Heart left ventricle (tissue), 13 donors: Measurements from ENCODE around the gene LRMDA.

ENCODE experiments used
- CTCF ChIP-seq, 12 donors: fragments of 200-600 bp; sonication (generic) in 4 of 12; IDR thresholded peaks; one replicate each; pipeline versions ENCODE4 v1.5.0 to v1.8.0; 2018 to 2022; ENCODE audit warnings: antibody characterized with exemption in 12 of 12, mild to moderate bottlenecking in 5 of 12
- POLR2A ChIP-seq, 2 donors: fragments of 450-650 bp; IDR thresholded peaks; one replicate each; pipeline ENCODE4 v1.6.1; 2017; ENCODE audit warnings: antibody characterized with exemption in 2 of 2, mild to moderate bottlenecking in 2 of 2, moderate library complexity in 2 of 2
- donor health status: ischemic (EF 13 %, LVEDD 7.1; RV severe dilation, severe dysfunction).
- donor health status: DM: no; HTN: yes; CAD: no.
- donor health status: DM: no; HTN: no; CAD: no.
- donor health status: ischemic (EF 25% LVEDD 6.9; RV normal size, moderate dysfunction).
- donor health status: ischemic (EF 25% LVEDD 5.7; RV mildly dilated, moderate dysfunction).
- donor health status: ischemic (EF 35%, LVEDD 5.7; RV mildly dilated, moderate dysfunction).
- donor health status: nonischemic (EF 11% LVEDD 7.7; RV severe dilation, severe dysfunction).
- donor health status: DM: yes; HTN: yes; CAD: no.
- donor health status: PGD.
- donor health status: ischemic (EF 29% LVEDD 5.4; RV normal size, mild dysfunction).
- donor health status: nonischemic (EF 23%, LVEDD 6.1; RV moderate dilation, normal function).

- TF ChIP-seq POLR2A (IDR thresholded peaks at IDR 0.05) (no peak), CTCF (IDR thresholded peaks at IDR 0.05) (no peak)
Measured at GRCh38 chr10:76242956-76243355, 811.5 kb downstream of the LRMDA start.
